ENCODE measurements around the gene TNFRSF21.

GRCh38 chr6:47246551-47246950, 63.2 kb downstream of the TNFRSF21 start:
- TF ChIP-seq POLR2A (IDR thresholded peaks at IDR 0.05; ENCODE audit: extremely low read depth, insufficient read length) = no peak
- TF ChIP-seq CTCF (IDR thresholded peaks at IDR 0.05; ENCODE audit: low read depth, low read length) = no peak

All from NB4 (cell line).